ENCODE results near the gene LRRC23.

GRCh38 chr12:6884539-6884938, 20.1 kb upstream of the LRRC23 start:
- TF ChIP-seq POLR2A (IDR thresholded peaks at IDR 0.05): no peak
- TF ChIP-seq, protein P1, sequence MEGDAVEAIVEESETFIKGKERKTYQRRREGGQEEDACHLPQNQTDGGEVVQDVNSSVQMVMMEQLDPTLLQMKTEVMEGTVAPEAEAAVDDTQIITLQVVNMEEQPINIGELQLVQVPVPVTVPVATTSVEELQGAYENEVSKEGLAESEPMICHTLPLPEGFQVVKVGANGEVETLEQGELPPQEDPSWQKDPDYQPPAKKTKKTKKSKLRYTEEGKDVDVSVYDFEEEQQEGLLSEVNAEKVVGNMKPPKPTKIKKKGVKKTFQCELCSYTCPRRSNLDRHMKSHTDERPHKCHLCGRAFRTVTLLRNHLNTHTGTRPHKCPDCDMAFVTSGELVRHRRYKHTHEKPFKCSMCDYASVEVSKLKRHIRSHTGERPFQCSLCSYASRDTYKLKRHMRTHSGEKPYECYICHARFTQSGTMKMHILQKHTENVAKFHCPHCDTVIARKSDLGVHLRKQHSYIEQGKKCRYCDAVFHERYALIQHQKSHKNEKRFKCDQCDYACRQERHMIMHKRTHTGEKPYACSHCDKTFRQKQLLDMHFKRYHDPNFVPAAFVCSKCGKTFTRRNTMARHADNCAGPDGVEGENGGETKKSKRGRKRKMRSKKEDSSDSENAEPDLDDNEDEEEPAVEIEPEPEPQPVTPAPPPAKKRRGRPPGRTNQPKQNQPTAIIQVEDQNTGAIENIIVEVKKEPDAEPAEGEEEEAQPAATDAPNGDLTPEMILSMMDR (IDR thresholded peaks at IDR 0.05): no peak

Data from Peyer's patch (tissue), 4 donors.